Fibroblast of skin of left quadriceps (primary cell): Measurements from ENCODE around the gene KIF16B.
"Not testable (repeated sequence)": the region's sequence is repeated elsewhere in the genome, so short reads cannot be mapped to it uniquely, and the experiment has no call there.

ENCODE experiments used
- DNase-seq, 2 experiments: peaks; one replicate each; pipeline ENCODE4 v3.0.0-alpha.2; 2013; ENCODE audit warnings: low read depth in 2 of 2

Gene KIF16B

GRCh38 chr20:16481977-16482376 is 91.3 kb downstream of the KIF16B start:
- DNase-seq, result no peak

- DNase-seq, result no peak
Observed at GRCh38 chr20:16479666-16480065, 93.6 kb downstream of the KIF16B start.

GRCh38 chr20:16477632-16478031 is 95.6 kb downstream of the KIF16B start:
- no peak for DNase-seq

GRCh38 chr20:16476032-16476431 is 97.2 kb downstream of the KIF16B start:
- DNase-seq, result peak; percentile 32 to 42

GRCh38 chr20:16475225-16475624 is 98.0 kb downstream of the KIF16B start:
- no peak for DNase-seq

- DNase-seq, result no peak
Observed at GRCh38 chr20:16474363-16474762, 98.9 kb downstream of the KIF16B start.

- no peak for DNase-seq
Observed at GRCh38 chr20:16472045-16472872, 101.0 kb downstream of the KIF16B start.

- no peak for DNase-seq
Observed at GRCh38 chr20:16469395-16469905, 103.8 kb downstream of the KIF16B start.

- no peak for DNase-seq
Observed at GRCh38 chr20:16462711-16463110, 110.5 kb downstream of the KIF16B start.

GRCh38 chr20:16459019-16459700 is 114.1 kb downstream of the KIF16B start:
- peak; percentile 78 for DNase-seq

- DNase-seq, result no peak
Observed at GRCh38 chr20:16457514-16457913, 115.7 kb downstream of the KIF16B start.

- no peak for DNase-seq
Observed at GRCh38 chr20:16455324-16455723, 117.9 kb downstream of the KIF16B start.

- no peak for DNase-seq
Observed at GRCh38 chr20:16451982-16452381, 121.3 kb downstream of the KIF16B start.

- DNase-seq, result no peak
Observed at GRCh38 chr20:16451001-16451400, 122.2 kb downstream of the KIF16B start.

GRCh38 chr20:16446991-16447390 is 126.3 kb downstream of the KIF16B start:
- DNase-seq, result no peak

GRCh38 chr20:16446246-16446645 is 127.0 kb downstream of the KIF16B start:
- no peak for DNase-seq

- no peak for DNase-seq
Observed at GRCh38 chr20:16445482-16445881, 127.8 kb downstream of the KIF16B start.

- DNase-seq, result peak; percentile 22 to 29
Observed at GRCh38 chr20:16444057-16444777, 129.0 kb downstream of the KIF16B start.

- DNase-seq, result no peak
Observed at GRCh38 chr20:16441546-16442164, 131.6 kb downstream of the KIF16B start.

GRCh38 chr20:16440686-16441085 is 132.6 kb downstream of the KIF16B start:
- no peak for DNase-seq

GRCh38 chr20:16439540-16439939 is 133.7 kb downstream of the KIF16B start:
- DNase-seq, result not testable (repeated sequence)

- DNase-seq, result no peak
Observed at GRCh38 chr20:16438100-16438499, 135.1 kb downstream of the KIF16B start.
